TTC549 (cell line): ENCODE results near the gene CHRNB2.

Experiments
- FAIRE-seq: peaks from 2 replicates; lab custom pipeline; 2012; peaks lifted over from hg19 to GRCh38; lab: Jason Lieb, UNC

CHRNB2 gene

GRCh38 chr1:154553056-154554030, 14.2 kb upstream of the CHRNB2 start:
- FAIRE-seq: no peak

- no peak for FAIRE-seq
These were observed 11.2 kb upstream of the CHRNB2 start for GRCh38 chr1:154556422-154556821.

GRCh38 chr1:154557248-154557938, 10.2 kb upstream of the CHRNB2 start:
- FAIRE-seq: no peak

GRCh38 chr1:154557939-154558719, 9.4 kb upstream of the CHRNB2 start, which contains the start of gene UBE2Q1:
UBE2Q1 (minus strand) TSS chr1:154558662; CDS start chr1:154558553, 109 bp downstream.
- no peak for FAIRE-seq

- FAIRE-seq: peak; percentile 91
These were observed 8.7 kb upstream of the CHRNB2 start for GRCh38 chr1:154558720-154559465.

- peak; percentile 94 for FAIRE-seq
These were observed 8.0 kb upstream of the CHRNB2 start for GRCh38 chr1:154559466-154560044.

GRCh38 chr1:154565876-154566275, 1.7 kb upstream of the CHRNB2 start:
- no peak for FAIRE-seq

- no peak for FAIRE-seq
These were observed 708 bp downstream of the CHRNB2 start for GRCh38 chr1:154568157-154568815.

- no peak for FAIRE-seq
These were observed 3.8 kb downstream of the CHRNB2 start for GRCh38 chr1:154571244-154571963.

GRCh38 chr1:154571964-154572288, 4.3 kb downstream of the CHRNB2 start:
- FAIRE-seq: no peak

GRCh38 chr1:154572468-154573167, 5.0 kb downstream of the CHRNB2 start:
- no peak for FAIRE-seq

- no peak for FAIRE-seq
These were observed 5.6 kb downstream of the CHRNB2 start for GRCh38 chr1:154573168-154573510.

GRCh38 chr1:154574716-154575115, 7.1 kb downstream of the CHRNB2 start:
- FAIRE-seq: no peak

- FAIRE-seq: no peak
These were observed 7.8 kb downstream of the CHRNB2 start for GRCh38 chr1:154575147-154575927.

GRCh38 chr1:154575951-154576566, 8.5 kb downstream of the CHRNB2 start:
- no peak for FAIRE-seq

- no peak for FAIRE-seq
These were observed 9.9 kb downstream of the CHRNB2 start for GRCh38 chr1:154577346-154578057.

GRCh38 chr1:154578058-154578418, 10.5 kb downstream of the CHRNB2 start:
- FAIRE-seq: no peak

- no peak for FAIRE-seq
These were observed 11.8 kb downstream of the CHRNB2 start for GRCh38 chr1:154579374-154579773.
